SK-N-SH treated with all-trans-retinoic acid at 6 μM for 48 hours (cell line): ENCODE data around the gene OMD.

ENCODE experiments used
- ARNTL ChIP-seq: fragments of 450-650 bp; formaldehyde crosslinking; IDR thresholded peaks from 2 replicates; pipeline ENCODE4 v1.5.0; 2020; ENCODE audit warnings: low read depth, mild to moderate bottlenecking, moderate library complexity, borderline replicate concordance
- BACH2 ChIP-seq: fragments of 250-450 bp; sonication (Bioruptor Pico); IDR thresholded peaks from 2 replicates; pipeline ENCODE4 v1.9.0; 2021; ENCODE audit warnings: mild to moderate bottlenecking, borderline replicate concordance
- GLIS3 ChIP-seq: fragments of 250-450 bp; sonication (Bioruptor Pico); IDR thresholded peaks from 2 replicates; pipeline ENCODE4 v1.5.0; 2020; ENCODE audit warnings: mild to moderate bottlenecking, moderate library complexity
- RARB ChIP-seq: fragments of 250-450 bp; sonication (Bioruptor Pico); IDR thresholded peaks from 2 replicates; pipeline ENCODE4 v1.8.0; 2021; ENCODE audit warnings: mild to moderate bottlenecking, moderate library complexity
- TOX ChIP-seq: fragments of 250-450 bp; sonication (Bioruptor Pico); IDR thresholded peaks from 2 replicates; pipeline ENCODE4 v1.8.0; 2021; ENCODE audit warnings: mild to moderate bottlenecking, moderate library complexity, borderline replicate concordance
- ZFP30 ChIP-seq: fragments of 450-650 bp; formaldehyde crosslinking; IDR thresholded peaks from 2 replicates; pipeline ENCODE4 v1.5.0; 2022; ENCODE audit warnings: mild to moderate bottlenecking, moderate library complexity
- ZNF70 ChIP-seq: fragments of 450-650 bp; formaldehyde crosslinking; IDR thresholded peaks from 2 replicates; pipeline ENCODE4 v1.5.0; 2020; ENCODE audit warnings: mild to moderate bottlenecking, moderate library complexity
- TF ChIP-seq, protein P1 (sequence below): fragments of 250-450 bp; sonication (Bioruptor Pico); IDR thresholded peaks from 2 replicates; pipeline ENCODE4 v1.5.0; 2020; ENCODE audit warnings: mild to moderate bottlenecking, moderate library complexity
- TF ChIP-seq, protein P2 (sequence below): fragments of 250-450 bp; sonication (Bioruptor Pico); IDR thresholded peaks from 2 replicates; pipeline ENCODE4 v1.5.1; 2020; ENCODE audit warnings: low read depth, mild to moderate bottlenecking, moderate library complexity
- TF ChIP-seq, protein P3 (sequence below): fragments of 250-450 bp; sonication (Bioruptor Pico); IDR thresholded peaks from 2 replicates; pipeline ENCODE4 v1.8.0; 2021; ENCODE audit warnings: low read depth, mild to moderate bottlenecking, moderate library complexity, borderline replicate concordance
- TF ChIP-seq, protein P4 (sequence below): fragments of 250-450 bp; sonication (Bioruptor Pico); IDR thresholded peaks from 2 replicates; pipeline ENCODE4 v1.8.0; 2020; ENCODE audit warnings: mild to moderate bottlenecking, moderate library complexity, borderline replicate concordance

DNA sequence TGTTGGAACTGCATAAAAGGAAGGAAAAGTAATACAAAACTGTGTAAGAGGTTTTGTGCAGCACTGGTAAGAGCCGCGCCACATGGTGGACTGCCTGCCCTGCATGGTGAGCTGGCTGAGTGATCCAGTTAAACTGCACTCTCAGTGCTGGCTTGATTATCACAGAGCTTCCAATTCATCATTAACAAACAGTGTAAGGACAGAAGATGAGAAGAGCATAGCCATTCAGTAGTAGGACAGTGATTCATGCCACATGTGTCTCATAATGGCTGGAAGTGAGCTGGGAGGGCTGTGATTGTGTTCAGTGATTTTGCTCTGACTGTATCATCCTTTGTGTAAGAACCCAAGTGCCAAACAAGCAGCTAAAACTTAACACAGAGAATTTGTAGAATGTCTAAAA, 43.9 kb upstream of the OMD start:
- TF ChIP-seq ZNF70 (CRISPR knock-in tag) (no peak), ARNTL (CRISPR knock-in tag) (no peak), BACH2 (CRISPR knock-in tag) (no peak), ZFP30 (CRISPR knock-in tag) (no peak), RARB (CRISPR knock-in tag) (no peak), TOX (CRISPR knock-in tag) (no peak), GLIS3 (CRISPR knock-in tag) (no peak)
- TF ChIP-seq, protein P1, sequence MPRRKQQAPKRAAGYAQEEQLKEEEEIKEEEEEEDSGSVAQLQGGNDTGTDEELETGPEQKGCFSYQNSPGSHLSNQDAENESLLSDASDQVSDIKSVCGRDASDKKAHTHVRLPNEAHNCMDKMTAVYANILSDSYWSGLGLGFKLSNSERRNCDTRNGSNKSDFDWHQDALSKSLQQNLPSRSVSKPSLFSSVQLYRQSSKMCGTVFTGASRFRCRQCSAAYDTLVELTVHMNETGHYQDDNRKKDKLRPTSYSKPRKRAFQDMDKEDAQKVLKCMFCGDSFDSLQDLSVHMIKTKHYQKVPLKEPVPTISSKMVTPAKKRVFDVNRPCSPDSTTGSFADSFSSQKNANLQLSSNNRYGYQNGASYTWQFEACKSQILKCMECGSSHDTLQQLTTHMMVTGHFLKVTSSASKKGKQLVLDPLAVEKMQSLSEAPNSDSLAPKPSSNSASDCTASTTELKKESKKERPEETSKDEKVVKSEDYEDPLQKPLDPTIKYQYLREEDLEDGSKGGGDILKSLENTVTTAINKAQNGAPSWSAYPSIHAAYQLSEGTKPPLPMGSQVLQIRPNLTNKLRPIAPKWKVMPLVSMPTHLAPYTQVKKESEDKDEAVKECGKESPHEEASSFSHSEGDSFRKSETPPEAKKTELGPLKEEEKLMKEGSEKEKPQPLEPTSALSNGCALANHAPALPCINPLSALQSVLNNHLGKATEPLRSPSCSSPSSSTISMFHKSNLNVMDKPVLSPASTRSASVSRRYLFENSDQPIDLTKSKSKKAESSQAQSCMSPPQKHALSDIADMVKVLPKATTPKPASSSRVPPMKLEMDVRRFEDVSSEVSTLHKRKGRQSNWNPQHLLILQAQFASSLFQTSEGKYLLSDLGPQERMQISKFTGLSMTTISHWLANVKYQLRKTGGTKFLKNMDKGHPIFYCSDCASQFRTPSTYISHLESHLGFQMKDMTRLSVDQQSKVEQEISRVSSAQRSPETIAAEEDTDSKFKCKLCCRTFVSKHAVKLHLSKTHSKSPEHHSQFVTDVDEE (CRISPR knock-in tag): no peak
- TF ChIP-seq, protein P2, sequence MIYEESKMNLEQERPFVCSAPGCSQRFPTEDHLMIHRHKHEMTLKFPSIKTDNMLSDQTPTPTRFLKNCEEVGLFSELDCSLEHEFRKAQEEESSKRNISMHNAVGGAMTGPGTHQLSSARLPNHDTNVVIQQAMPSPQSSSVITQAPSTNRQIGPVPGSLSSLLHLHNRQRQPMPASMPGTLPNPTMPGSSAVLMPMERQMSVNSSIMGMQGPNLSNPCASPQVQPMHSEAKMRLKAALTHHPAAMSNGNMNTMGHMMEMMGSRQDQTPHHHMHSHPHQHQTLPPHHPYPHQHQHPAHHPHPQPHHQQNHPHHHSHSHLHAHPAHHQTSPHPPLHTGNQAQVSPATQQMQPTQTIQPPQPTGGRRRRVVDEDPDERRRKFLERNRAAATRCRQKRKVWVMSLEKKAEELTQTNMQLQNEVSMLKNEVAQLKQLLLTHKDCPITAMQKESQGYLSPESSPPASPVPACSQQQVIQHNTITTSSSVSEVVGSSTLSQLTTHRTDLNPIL (CRISPR knock-in tag): no peak
- TF ChIP-seq, protein P3, sequence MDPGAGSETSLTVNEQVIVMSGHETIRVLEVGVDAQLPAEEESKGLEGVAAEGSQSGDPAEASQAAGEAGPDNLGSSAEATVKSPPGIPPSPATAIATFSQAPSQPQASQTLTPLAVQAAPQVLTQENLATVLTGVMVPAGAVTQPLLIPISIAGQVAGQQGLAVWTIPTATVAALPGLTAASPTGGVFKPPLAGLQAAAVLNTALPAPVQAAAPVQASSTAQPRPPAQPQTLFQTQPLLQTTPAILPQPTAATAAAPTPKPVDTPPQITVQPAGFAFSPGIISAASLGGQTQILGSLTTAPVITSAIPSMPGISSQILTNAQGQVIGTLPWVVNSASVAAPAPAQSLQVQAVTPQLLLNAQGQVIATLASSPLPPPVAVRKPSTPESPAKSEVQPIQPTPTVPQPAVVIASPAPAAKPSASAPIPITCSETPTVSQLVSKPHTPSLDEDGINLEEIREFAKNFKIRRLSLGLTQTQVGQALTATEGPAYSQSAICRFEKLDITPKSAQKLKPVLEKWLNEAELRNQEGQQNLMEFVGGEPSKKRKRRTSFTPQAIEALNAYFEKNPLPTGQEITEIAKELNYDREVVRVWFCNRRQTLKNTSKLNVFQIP (CRISPR knock-in tag): no peak
- TF ChIP-seq, protein P4, sequence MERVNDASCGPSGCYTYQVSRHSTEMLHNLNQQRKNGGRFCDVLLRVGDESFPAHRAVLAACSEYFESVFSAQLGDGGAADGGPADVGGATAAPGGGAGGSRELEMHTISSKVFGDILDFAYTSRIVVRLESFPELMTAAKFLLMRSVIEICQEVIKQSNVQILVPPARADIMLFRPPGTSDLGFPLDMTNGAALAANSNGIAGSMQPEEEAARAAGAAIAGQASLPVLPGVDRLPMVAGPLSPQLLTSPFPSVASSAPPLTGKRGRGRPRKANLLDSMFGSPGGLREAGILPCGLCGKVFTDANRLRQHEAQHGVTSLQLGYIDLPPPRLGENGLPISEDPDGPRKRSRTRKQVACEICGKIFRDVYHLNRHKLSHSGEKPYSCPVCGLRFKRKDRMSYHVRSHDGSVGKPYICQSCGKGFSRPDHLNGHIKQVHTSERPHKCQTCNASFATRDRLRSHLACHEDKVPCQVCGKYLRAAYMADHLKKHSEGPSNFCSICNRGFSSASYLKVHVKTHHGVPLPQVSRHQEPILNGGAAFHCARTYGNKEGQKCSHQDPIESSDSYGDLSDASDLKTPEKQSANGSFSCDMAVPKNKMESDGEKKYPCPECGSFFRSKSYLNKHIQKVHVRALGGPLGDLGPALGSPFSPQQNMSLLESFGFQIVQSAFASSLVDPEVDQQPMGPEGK (CRISPR knock-in tag): no peak
